ENCODE results near the gene C4BPA.

DNA sequence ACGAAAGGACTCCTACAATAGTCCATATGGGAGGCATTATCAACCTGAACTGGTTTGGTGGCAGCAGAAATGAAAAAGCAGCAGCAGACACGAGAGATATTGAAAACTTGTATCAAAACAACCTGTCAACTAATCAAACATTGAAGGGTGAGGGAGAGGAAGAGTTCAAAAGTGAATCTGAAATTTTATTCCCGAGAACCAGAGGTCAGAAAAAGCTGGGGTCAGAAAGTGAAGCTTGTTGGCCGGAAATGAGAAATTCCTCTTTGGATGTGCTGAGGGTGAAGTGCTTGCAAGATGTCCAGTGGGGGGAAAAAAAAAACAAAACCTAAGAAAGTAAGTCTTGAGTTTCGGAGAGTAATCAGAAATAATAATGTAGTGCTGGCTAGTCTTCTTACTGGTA lies 1.9 kb upstream of the C4BPA start:
- TF ChIP-seq, protein P1, sequence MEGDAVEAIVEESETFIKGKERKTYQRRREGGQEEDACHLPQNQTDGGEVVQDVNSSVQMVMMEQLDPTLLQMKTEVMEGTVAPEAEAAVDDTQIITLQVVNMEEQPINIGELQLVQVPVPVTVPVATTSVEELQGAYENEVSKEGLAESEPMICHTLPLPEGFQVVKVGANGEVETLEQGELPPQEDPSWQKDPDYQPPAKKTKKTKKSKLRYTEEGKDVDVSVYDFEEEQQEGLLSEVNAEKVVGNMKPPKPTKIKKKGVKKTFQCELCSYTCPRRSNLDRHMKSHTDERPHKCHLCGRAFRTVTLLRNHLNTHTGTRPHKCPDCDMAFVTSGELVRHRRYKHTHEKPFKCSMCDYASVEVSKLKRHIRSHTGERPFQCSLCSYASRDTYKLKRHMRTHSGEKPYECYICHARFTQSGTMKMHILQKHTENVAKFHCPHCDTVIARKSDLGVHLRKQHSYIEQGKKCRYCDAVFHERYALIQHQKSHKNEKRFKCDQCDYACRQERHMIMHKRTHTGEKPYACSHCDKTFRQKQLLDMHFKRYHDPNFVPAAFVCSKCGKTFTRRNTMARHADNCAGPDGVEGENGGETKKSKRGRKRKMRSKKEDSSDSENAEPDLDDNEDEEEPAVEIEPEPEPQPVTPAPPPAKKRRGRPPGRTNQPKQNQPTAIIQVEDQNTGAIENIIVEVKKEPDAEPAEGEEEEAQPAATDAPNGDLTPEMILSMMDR (conservative IDR thresholded peaks at IDR 0.05; ENCODE audit: low read length), result no peak
- TF ChIP-seq EZH2phosphoT487 (IDR thresholded peaks at IDR 0.05; ENCODE audit: borderline replicate concordance), result no peak
